HepG2 (cell line): Measurements from ENCODE around the gene CUL9. TPM values are rescaled to one million over a fixed set of nuclear protein-coding genes. Genes with fewer than 3 reads are reported as not detected.

Experiments
- BRD4 ChIP-seq: sonication (generic); formaldehyde crosslinking; IDR thresholded peaks from 2 replicates; pipeline ENCODE4 v1.4.0; 2020; ENCODE audit warnings: missing genetic modification reagents
- CBFB ChIP-seq: sonication (generic); formaldehyde crosslinking; IDR thresholded peaks from 2 replicates; pipeline ENCODE4 v1.4.0; 2020; ENCODE audit warnings: missing genetic modification reagents
- CENPX ChIP-seq: sonication (generic); formaldehyde crosslinking; IDR thresholded peaks from 2 replicates; pipeline ENCODE4 v1.9.0; 2021; ENCODE audit warnings: mild to moderate bottlenecking, missing genetic modification reagents, moderate library complexity
- DDIT3 ChIP-seq: sonication (generic); formaldehyde crosslinking; IDR thresholded peaks from 2 replicates; pipeline ENCODE4 v1.4.0; 2020; ENCODE audit warnings: mild to moderate bottlenecking, missing genetic modification reagents
- FUBP1 ChIP-seq: sonication (generic); formaldehyde crosslinking; IDR thresholded peaks from 2 replicates; pipeline ENCODE4 v1.5.1; 2020; ENCODE audit warnings: missing genetic modification reagents, mild to moderate bottlenecking, borderline replicate concordance
- HNRNPL ChIP-seq: fragments of 200-400 bp; formaldehyde crosslinking; IDR thresholded peaks from 2 replicates; pipeline ENCODE4 v1.6.1; 2017; ENCODE audit warnings: mild to moderate bottlenecking, low read depth, low read length
- HOXA9 ChIP-seq: sonication (generic); formaldehyde crosslinking; IDR thresholded peaks from 2 replicates; pipeline ENCODE4 v1.8.1; 2022; ENCODE audit warnings: missing genetic modification reagents, mild to moderate bottlenecking, moderate library complexity, borderline replicate concordance
- IKZF1 ChIP-seq: fragments of 450-650 bp; IDR thresholded peaks from 2 replicates; pipeline ENCODE4 v1.7.1; 2016
- JUND ChIP-seq: sonication (generic); formaldehyde crosslinking; IDR thresholded peaks from 2 replicates; pipeline ENCODE4 v1.8.0; 2022; ENCODE audit warnings: mild to moderate bottlenecking, missing genetic modification reagents
- MXD4 ChIP-seq: IDR thresholded peaks from 2 replicates; pipeline ENCODE4 v1.6.1; 2016; ENCODE audit warnings: mild to moderate bottlenecking, missing biosample characterization, missing genetic modification reagents
- MYPOP ChIP-seq: sonication (generic); formaldehyde crosslinking; IDR thresholded peaks from 2 replicates; pipeline ENCODE4 v1.8.1; 2023; ENCODE audit warnings: mild to moderate bottlenecking, moderate library complexity, missing genetic modification reagents
- NR0B2 ChIP-seq: sonication (generic); formaldehyde crosslinking; IDR thresholded peaks from 2 replicates; pipeline ENCODE4 v1.4.0; 2020; ENCODE audit warnings: mild to moderate bottlenecking, missing genetic modification reagents
- SPEN ChIP-seq: sonication (generic); formaldehyde crosslinking; IDR thresholded peaks from 2 replicates; pipeline ENCODE4 v1.5.1; 2020; ENCODE audit warnings: low read depth, mild to moderate bottlenecking, missing genetic modification reagents
- TBL1XR1 ChIP-seq: fragments of 150-350 bp; IDR thresholded peaks from 2 replicates; pipeline ENCODE4 v1.6.1; 2014; ENCODE audit warnings: borderline replicate concordance, low read length; ENCODE audit not compliant: partially characterized antibody
- YEATS2 ChIP-seq: sonication (generic); formaldehyde crosslinking; IDR thresholded peaks from 2 replicates; pipeline ENCODE4 v1.4.0; 2020; ENCODE audit warnings: missing genetic modification reagents, borderline replicate concordance
- ZFP91 ChIP-seq: sonication (generic); formaldehyde crosslinking; IDR thresholded peaks from 2 replicates; pipeline ENCODE4 v1.9.0; 2022; ENCODE audit warnings: missing genetic modification reagents, mild to moderate bottlenecking, borderline replicate concordance
- ZFY ChIP-seq: sonication (generic); formaldehyde crosslinking; IDR thresholded peaks from 2 replicates; pipeline ENCODE4 v1.4.0; 2020; ENCODE audit warnings: missing genetic modification reagents
- ZNF136 ChIP-seq: sonication (generic); formaldehyde crosslinking; IDR thresholded peaks from 2 replicates; pipeline ENCODE4 v1.8.1; 2022; ENCODE audit warnings: low read depth, mild to moderate bottlenecking, moderate library complexity, missing genetic modification reagents
- ZNF234 ChIP-seq: sonication (generic); formaldehyde crosslinking; conservative IDR thresholded peaks from 2 replicates; pipeline ENCODE4 v1.5.1; 2020; ENCODE audit warnings: mild to moderate bottlenecking, missing genetic modification reagents
- ZNF367 ChIP-seq: sonication (generic); formaldehyde crosslinking; IDR thresholded peaks from 2 replicates; pipeline ENCODE4 v1.4.0; 2020; ENCODE audit warnings: missing genetic modification reagents, borderline replicate concordance
- ZNF567 ChIP-seq: sonication (generic); formaldehyde crosslinking; IDR thresholded peaks from 2 replicates; pipeline ENCODE4 v1.8.1; 2023; ENCODE audit warnings: mild to moderate bottlenecking, missing genetic modification reagents, borderline replicate concordance
- ZNF580 ChIP-seq: IDR thresholded peaks from 2 replicates; pipeline ENCODE4 v1.6.1; 2016; ENCODE audit warnings: low read depth, borderline replicate concordance
- ZNF709 ChIP-seq: sonication (generic); formaldehyde crosslinking; IDR thresholded peaks from 2 replicates; pipeline ENCODE4 v1.5.0; 2020; ENCODE audit warnings: mild to moderate bottlenecking, missing genetic modification reagents
- ZSCAN21 ChIP-seq: sonication (generic); formaldehyde crosslinking; IDR thresholded peaks from 2 replicates; pipeline ENCODE4 v1.8.0; 2022; ENCODE audit warnings: mild to moderate bottlenecking, missing genetic modification reagents, moderate library complexity, borderline replicate concordance
- polyA plus RNA-seq, 8 experiments: library from polyadenylated mRNA; depleted of rRNA in 3 of 8; stranded (reverse) in 7 of 8; unstranded in 1 of 8; fragments of >200 nt; fragmentation: Illumina TruSeq in 4 of 8; extraction: Trizol in 4 of 8; gene quantifications; 2 replicates each; pipeline versions ENCODE4 v1.2.1 to v1.2.3, GENCODE V29; 2011 to 2016; ENCODE audit warnings: low read depth in 4 of 8, missing spikeins in 1 of 8, mixed read lengths in 1 of 8; ENCODE audit not compliant: insufficient read depth in 1 of 8
- total RNA-seq, 5 experiments: library from RNA; depleted of rRNA; stranded (reverse); fragments of >200 nt; fragmentation: Illumina TruSeq; extraction: Trizol; gene quantifications; 2 replicates each; pipeline ENCODE4 v1.2.3, GENCODE V29; 2016; ENCODE audit warnings: low read depth in 1 of 5

Gene CUL9
- total and polyA plus RNA-seq, 2 of the 13 experiments (the other 11 are each of a cell fraction or from before 2014, with no cell fraction given), result 11.4 to 13.7 TPM

- TF ChIP-seq YEATS2 (CRISPR knock-in tag), result peak; percentile 31; the same call in 1 of the 2 replicates
- TF ChIP-seq ZNF136 (CRISPR knock-in tag), result peak; percentile 70; the same call in 1 of the 2 replicates
- TF ChIP-seq JUND (CRISPR knock-in tag), result no peak
- TF ChIP-seq NR0B2, result no peak
- TF ChIP-seq CENPX (CRISPR knock-in tag), result no peak
- TF ChIP-seq ZSCAN21 (CRISPR knock-in tag), result peak; percentile 43; the same call in 1 of the 2 replicates
- peak; percentile 60 for TF ChIP-seq SPEN (CRISPR knock-in tag)
- TF ChIP-seq ZNF234 (CRISPR knock-in tag), result no peak
- TF ChIP-seq MYPOP (CRISPR knock-in tag), result peak; percentile 32; the same call in 1 of the 2 replicates
- TF ChIP-seq HOXA9 (CRISPR knock-in tag), result no peak
- TF ChIP-seq FUBP1 (CRISPR knock-in tag), result 0 out of 2 replicates have a peak, but pooled peaks have one; percentile 9
- peak; percentile 43; the same call in 1 of the 2 replicates for TF ChIP-seq ZNF580
- no peak; the same call in 1 of the 2 replicates for TF ChIP-seq CBFB (CRISPR knock-in tag)
- no peak for TF ChIP-seq DDIT3
- TF ChIP-seq IKZF1, result no peak
- no peak for TF ChIP-seq ZNF567
- no peak for TF ChIP-seq ZNF709
- TF ChIP-seq ZFP91, result peak; percentile 87; the same call in 1 of the 2 replicates
- TF ChIP-seq TBL1XR1, result no peak
- TF ChIP-seq HNRNPL, result peak; percentile 75; the same call in 1 of the 2 replicates
- TF ChIP-seq MXD4 (CRISPR knock-in tag), result no peak; the same call in 1 of the 2 replicates
- TF ChIP-seq ZFY (CRISPR knock-in tag), result peak; percentile 71
- TF ChIP-seq ZNF367, result no peak
- no peak for TF ChIP-seq BRD4 (CRISPR knock-in tag)
These were observed 7.5 kb upstream of the CUL9 start (continued) for GRCh38 chr6:43174263-43175112.
